Measurements from ENCODE around the gene MGST2.

GRCh38 chr4:139665079-139665689, 435 bp upstream of the MGST2 start:
- no peak for TF ChIP-seq EP300 (IDR thresholded peaks at IDR 0.05; ENCODE audit: borderline replicate concordance)
- no peak for TF ChIP-seq CEBPB (IDR thresholded peaks at IDR 0.05)
